Smooth muscle cell (in vitro differentiated cells): ENCODE measurements around the gene RAB8A. TPM values are rescaled to one million over a fixed set of nuclear protein-coding genes. Genes with fewer than 3 reads are reported as not detected.

Experiments
- DNase-seq: peaks from one replicate; lab custom pipeline; 2025; ENCODE audit not compliant: unreplicated experiment; lab: John Stamatoyannopoulos, UW
- H2AFZ ChIP-seq: fragments of 200-600 bp; sonication (generic); 2 replicates; pipeline ENCODE4 v1.6.0; 2016; ENCODE audit warnings: antibody characterized with exemption, low read depth, mild to moderate bottlenecking
- H3F3A ChIP-seq: fragments of 200-600 bp; sonication (generic); 2 replicates; pipeline ENCODE4 v1.6.0; 2017; ENCODE audit warnings: antibody characterized with exemption, low read depth
- H3K27ac ChIP-seq: fragments of 200-600 bp; sonication (generic); 2 replicates; pipeline ENCODE4 v1.5.1; 2016; ENCODE audit warnings: low read depth, mild to moderate bottlenecking
- H3K27me3 ChIP-seq: fragments of 200-600 bp; sonication (generic); 2 replicates; pipeline ENCODE4 v1.6.1; 2016; ENCODE audit warnings: low read depth, mild to moderate bottlenecking
- H3K36me3 ChIP-seq: fragments of 200-600 bp; sonication (generic); 2 replicates; pipeline ENCODE4 v1.5.1; 2016; ENCODE audit warnings: low read depth
- H3K4me1 ChIP-seq: fragments of 200-600 bp; sonication (generic); 2 replicates; pipeline ENCODE4 v1.5.1; 2016; ENCODE audit warnings: low read depth
- H3K4me2 ChIP-seq: fragments of 200-600 bp; sonication (generic); 2 replicates; pipeline ENCODE4 v1.6.0; 2016; ENCODE audit warnings: mild to moderate bottlenecking
- H3K4me3 ChIP-seq: fragments of 200-600 bp; sonication (generic); 2 replicates; pipeline ENCODE4 v1.5.1; 2016; ENCODE audit warnings: mild to moderate bottlenecking
- H3K79me2 ChIP-seq: fragments of 200-600 bp; sonication (generic); 2 replicates; pipeline ENCODE4 v1.6.0; 2016; ENCODE audit warnings: low read depth, mild to moderate bottlenecking
- H3K9ac ChIP-seq: fragments of 200-600 bp; sonication (generic); 2 replicates; pipeline ENCODE4 v1.6.0; 2016; ENCODE audit warnings: low read depth
- H3K9me3 ChIP-seq: fragments of 200-600 bp; sonication (generic); replicated peaks from 2 replicates; pipeline ENCODE4 v1.5.1; 2016; ENCODE audit warnings: low read depth
- H4K20me1 ChIP-seq: fragments of 200-600 bp; sonication (generic); 2 replicates; pipeline ENCODE4 v1.6.0; 2016; ENCODE audit warnings: low read depth
- CTCF ChIP-seq: fragments of 200-600 bp; sonication (generic); IDR thresholded peaks from 2 replicates; pipeline ENCODE4 v1.5.1; 2017; ENCODE audit warnings: borderline replicate concordance, mild to moderate bottlenecking, antibody characterized with exemption; ENCODE audit not compliant: insufficient read depth, poor library complexity, severe bottlenecking
- WGBS: methylation state at CpG from one replicate; pipeline ENCODE4 v1.1.7; 2016; ENCODE audit warnings: low lambda C conversion rate; 5-methylcytosine and 5-hydroxymethylcytosine counted together
- polyA plus RNA-seq: library from polyadenylated mRNA; unstranded; fragments of >200 nt; fragmentation: Nextera tagmentation; extraction: Ambion mirVana; gene quantifications from 2 replicates; pipeline ENCODE4 v1.2.1, GENCODE V29; 2016
- total RNA-seq: library from RNA; depleted of rRNA; stranded (reverse); fragments of >200 nt; gene quantifications from 2 replicates; pipeline ENCODE4 v1.2.3, GENCODE V29; 2014

RAB8A gene
- total and polyA plus RNA-seq, 2 experiments from 2014 or later: 47.3 to 96.0 TPM

GRCh38 chr19:16180611-16181010 is 68.9 kb downstream of the RAB8A start:
- no peak for TF ChIP-seq CTCF
- peaks cover under 1% of the 10 kb centered on the region for H3K79me2 ChIP-seq
- DNase-seq: no peak
- H2AFZ ChIP-seq: no peak overlapping the region
- no peaks in the 10 kb centered on the region for H3K4me1 ChIP-seq
- H3K9me3 ChIP-seq: no peaks in the 10 kb centered on the region
- H3K27me3 ChIP-seq: no peaks in the 10 kb centered on the region
- no peak overlapping the region for H3K4me3 ChIP-seq
- H3K9ac ChIP-seq: no peak overlapping the region
- H3K27ac ChIP-seq: peak overlapping the region; percentile 19
- H4K20me1 ChIP-seq: no peaks in the 10 kb centered on the region
- H3F3A ChIP-seq: peaks cover 6% of the 10 kb centered on the region
- peak overlapping the region; percentile 54 for H3K4me2 ChIP-seq
- WGBS: 25% methylated on average over 4 of the region's 4 CpGs
- H3K36me3 ChIP-seq: no peaks in the 10 kb centered on the region

Other genes with a start within 250 kb of the RAB8A start
- not detected in 2 replicates for gene CYP4F2, start 213.8 kb upstream of the RAB8A start, total RNA-seq
- not detected in 2 replicates for gene CYP4F2, start 213.8 kb upstream of the RAB8A start, polyA plus RNA-seq
- gene CYP4F11, start 177.4 kb upstream of the RAB8A start, total RNA-seq: not detected in 2 replicates
- gene CYP4F11, start 177.4 kb upstream of the RAB8A start, polyA plus RNA-seq: not detected in 2 replicates
- not detected in 2 replicates for gene OR10H4, start 162.9 kb upstream of the RAB8A start, total RNA-seq
- gene OR10H4, start 162.9 kb upstream of the RAB8A start, polyA plus RNA-seq: not detected in 2 replicates
- 1,074 and 1,158 TPM in 2 replicates for gene TPM4, start 35.4 kb upstream of the RAB8A start, total RNA-seq
- gene TPM4, start 35.4 kb upstream of the RAB8A start, polyA plus RNA-seq: 921 and 1,070 TPM in 2 replicates
- 0.22 TPM in 1 of 2 replicates, not detected in the other for gene HSH2D, start 31.8 kb downstream of the RAB8A start, total RNA-seq
- gene HSH2D, start 31.8 kb downstream of the RAB8A start, polyA plus RNA-seq: 0.07 and 0.17 TPM in 2 replicates
- not detected in 2 replicates for gene CIB3, start 61.6 kb downstream of the RAB8A start, total RNA-seq
- gene CIB3, start 61.6 kb downstream of the RAB8A start, polyA plus RNA-seq: not detected in 2 replicates
- gene FAM32A, start 73.5 kb downstream of the RAB8A start, total RNA-seq: 99.2 and 109 TPM in 2 replicates
- 132 and 139 TPM in 2 replicates for gene FAM32A, start 73.5 kb downstream of the RAB8A start, polyA plus RNA-seq
- gene AP1M1, start 86.0 kb downstream of the RAB8A start, total RNA-seq: 53.8 and 70.6 TPM in 2 replicates
- gene AP1M1, start 86.0 kb downstream of the RAB8A start, polyA plus RNA-seq: 110 and 119 TPM in 2 replicates
- gene KLF2, start 212.9 kb downstream of the RAB8A start, total RNA-seq: 2.7 and 8.7 TPM in 2 replicates
- 11.2 and 18.0 TPM in 2 replicates for gene KLF2, start 212.9 kb downstream of the RAB8A start, polyA plus RNA-seq